Measurements from ENCODE around the gene ZNF669.

ZNF669 gene

DNA sequence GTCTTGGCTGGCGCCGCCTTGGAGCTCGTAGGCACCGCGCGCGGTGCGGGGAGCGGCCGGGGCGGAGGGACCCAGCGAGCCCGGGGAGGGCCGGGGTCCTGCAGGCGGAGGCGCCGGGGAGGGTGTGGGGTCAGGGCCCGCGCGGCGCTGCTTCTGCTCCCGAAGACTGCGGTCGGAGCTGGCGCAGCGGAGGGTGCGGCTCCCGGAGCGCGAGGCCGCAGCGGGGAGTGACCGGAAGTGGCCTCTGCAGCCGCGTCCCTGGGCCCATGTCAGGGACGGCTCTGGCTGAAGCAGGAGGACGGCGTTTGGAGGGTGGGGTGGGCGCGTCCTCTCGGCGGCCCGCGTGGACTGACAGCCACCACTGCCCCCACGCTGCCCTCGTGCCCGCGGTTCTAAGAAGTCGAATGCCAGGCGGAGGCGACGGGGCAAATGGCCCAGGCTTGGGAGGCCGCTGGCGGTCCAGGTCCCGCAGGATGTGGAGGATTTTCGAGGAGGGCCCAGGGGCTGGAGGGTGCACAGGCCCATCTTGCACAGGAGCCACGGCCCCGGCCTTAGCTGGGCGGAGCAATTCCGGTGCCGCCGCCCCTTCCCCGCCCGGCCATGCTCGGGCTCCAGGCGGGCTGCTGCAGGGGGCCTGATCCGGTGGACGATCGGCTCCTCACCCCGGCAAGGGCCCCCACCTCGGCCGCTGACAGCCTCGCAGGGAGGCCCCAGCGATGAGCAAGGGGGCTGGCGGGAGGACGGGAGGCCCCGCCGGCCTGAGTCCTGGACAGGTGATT, 7.7 kb upstream of the ZNF669 start:
- in situ Hi-C loops (cut with MboI; ENCODE audit: low sequenced_read_pairs) = no loop called here

DNA sequence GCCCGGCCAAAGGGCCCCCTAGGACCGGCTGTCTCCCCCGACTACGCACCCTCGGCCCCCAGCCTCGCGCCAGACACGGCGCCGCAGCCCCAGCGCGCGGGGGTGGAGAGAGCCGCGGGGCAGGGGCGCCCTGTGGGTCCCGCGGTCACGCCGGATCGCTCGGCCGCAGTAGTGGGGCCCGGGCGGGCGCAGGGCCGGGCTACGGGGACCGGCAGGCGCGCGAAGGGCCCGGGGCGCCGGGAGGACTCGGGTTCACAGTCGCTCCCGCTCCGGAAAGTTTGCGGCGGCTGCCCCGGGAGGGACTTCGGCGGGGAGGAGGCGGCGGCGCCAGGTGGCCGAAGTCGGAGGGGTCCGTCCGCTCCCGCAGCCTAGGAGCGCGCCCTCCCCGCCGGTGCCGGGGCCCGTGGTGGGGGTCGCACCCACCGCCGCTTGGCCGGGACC, 7.1 kb upstream of the ZNF669 start:
- in situ Hi-C loops (cut with MboI; ENCODE audit: low sequenced_read_pairs) = no loop called here

DNA sequence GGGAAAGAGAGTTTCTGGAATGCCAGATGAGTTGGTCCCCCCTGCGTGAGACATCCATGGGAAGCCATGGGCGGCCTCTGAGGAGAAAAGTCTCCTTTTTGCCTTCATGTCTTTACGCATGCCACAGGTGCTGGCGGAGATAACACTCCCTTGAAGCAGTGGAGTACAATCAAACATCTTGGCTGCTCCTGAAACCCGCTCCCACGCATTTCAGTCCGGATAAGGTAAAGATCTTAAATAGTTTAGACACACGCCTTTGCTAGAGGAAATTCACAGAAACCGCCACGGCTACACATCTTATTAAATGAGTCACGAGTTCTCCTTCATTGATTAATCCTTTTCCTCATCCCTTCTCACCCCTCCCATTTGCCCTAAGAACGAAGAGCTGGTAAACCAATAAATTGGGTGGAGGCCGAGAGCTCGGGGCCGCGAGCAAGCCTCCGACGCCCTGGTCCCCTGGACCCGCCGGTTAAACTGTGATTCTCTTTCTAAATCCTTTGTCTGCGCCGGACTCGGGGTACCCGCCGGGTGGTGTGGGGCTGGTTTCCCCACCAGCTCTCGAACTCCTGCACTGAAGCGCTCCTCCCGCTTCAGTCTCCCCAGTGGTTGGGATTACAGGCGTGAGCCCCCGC, 6.6 kb upstream of the ZNF669 start:
- in situ Hi-C loops (cut with MboI; ENCODE audit: low sequenced_read_pairs) = no loop called here

DNA sequence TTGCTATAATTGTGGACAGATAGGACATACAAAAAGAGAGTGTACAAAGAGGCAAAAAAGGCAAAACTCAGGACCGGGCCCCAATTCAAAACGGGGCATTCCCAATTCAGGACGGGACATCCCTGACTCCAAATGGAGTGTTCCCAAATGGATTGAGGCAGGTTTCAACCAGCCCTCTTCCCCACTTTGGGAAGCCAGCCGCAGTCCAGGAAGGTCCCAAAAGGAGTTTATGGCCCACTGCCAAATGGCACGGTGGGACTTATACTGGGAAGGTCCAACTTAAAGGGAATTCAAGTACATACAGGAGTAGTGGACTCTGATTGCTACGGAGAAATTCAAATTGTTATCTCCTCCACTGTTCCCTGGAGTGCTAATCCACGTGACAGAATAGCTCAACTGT, 3.5 kb upstream of the ZNF669 start:
- in situ Hi-C loops (cut with MboI; ENCODE audit: low sequenced_read_pairs) = no loop called here

DNA sequence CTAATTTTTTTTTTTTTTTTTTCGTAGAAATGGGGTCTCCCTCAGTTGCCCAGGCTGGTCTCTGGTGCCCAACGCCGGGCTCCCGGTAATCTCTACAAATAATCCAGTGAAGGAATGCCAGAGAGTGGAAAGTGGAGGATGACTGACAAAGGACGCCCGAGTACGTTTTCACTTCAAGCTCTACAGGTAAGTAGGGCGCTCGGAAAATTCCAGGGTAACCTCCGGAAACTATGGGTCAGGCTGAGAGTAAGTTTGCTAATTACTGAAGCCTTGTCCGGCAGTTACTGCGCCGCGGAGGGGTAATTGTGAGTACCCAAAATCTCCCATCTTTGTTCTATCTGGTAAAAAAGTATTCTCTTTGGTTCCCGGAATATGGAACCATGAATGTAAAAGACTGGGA, 1.8 kb upstream of the ZNF669 start:
- in situ Hi-C loops (cut with MboI; ENCODE audit: low sequenced_read_pairs) = no loop called here

DNA sequence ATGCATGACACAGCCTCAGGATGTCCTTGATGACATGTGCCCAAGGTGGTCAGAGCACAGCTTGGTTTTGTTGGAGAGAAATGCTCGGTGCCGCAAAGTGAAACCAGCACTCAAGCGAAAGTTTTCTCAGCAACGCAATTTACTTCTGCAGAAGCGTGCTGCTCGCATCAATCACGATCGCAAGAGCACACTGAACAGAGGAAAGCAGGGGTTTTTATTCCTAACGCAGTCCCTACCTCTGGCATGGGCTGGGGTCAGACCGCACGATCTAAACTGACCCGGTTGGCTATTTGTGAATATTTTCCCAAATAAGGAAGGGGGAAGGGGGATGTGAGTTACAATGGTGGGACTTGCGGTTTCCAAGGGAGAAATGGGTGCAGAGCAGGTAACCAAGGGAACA, 809 bp upstream of the ZNF669 start:
- in situ Hi-C loops (cut with MboI; ENCODE audit: low sequenced_read_pairs) = no loop called here

DNA sequence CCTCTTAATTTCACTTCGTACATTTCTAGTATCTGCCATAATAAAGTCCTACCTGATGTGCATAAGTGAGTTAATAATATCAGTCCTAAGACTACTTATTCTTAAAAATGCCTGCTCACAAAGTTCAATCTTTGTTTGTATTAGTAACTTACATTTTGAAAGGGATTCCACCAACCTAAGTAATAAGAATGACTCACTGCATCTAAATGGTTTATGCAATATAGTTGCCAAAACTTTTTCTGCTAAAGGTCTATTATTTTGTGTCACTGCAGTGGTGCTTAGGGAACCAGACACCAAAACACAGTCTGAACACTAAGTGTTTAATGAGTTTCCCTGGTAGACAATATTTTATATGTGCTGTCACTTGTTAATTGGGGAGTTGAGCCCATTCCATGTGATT, 1.8 kb downstream of the ZNF669 start:
- in situ Hi-C loops (cut with MboI; ENCODE audit: low sequenced_read_pairs) = no loop called here

DNA sequence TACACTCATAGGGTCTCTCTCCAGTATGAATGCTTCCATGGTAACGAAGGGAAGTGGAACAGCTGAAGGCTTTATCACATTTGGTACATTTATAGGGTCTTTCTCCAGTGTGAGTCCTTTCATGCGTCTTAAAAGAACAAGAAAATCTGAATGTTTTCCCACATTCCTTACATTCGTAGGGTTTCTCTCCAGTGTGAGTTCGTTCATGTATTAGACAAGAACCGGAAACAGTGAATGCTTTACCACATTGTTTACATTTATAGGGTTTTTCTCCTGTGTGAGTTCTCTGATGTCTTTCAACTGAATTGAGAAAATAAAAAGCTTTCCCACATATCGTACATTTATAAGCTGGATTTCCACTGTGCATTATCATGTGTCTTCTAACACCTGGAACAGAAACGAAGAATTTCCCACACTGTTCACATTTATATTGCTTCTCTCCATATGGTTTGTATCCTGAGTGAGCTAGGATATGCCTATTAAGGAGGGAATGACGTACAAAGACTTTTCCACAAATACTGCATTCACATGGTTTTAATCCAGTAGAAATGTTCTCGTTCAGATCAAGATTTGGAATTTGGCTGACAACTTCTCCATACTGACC, 3.4 kb downstream of the ZNF669 start:
- in situ Hi-C loops (cut with MboI; ENCODE audit: low sequenced_read_pairs) = no loop called here

DNA sequence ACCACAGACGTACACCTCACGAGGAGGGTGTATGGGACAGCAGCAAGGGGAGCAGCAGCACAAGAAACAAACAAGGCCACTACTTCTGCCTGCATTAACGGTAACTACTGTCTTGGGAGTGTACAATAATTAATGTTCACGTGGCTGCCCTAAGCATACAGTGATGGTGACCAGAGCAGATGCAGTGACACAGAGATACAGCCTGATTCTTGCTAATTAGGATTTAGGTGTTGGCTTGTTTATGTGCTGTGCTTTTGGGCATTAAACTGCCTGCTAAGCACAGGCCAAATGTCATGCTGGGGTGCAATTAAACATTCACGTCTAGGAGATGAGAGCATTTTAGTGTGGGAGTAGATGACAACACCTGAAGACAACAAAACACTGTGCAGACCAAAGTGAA, 7.2 kb downstream of the ZNF669 start:
- in situ Hi-C loops (cut with MboI; ENCODE audit: low sequenced_read_pairs) = no loop called here

DNA sequence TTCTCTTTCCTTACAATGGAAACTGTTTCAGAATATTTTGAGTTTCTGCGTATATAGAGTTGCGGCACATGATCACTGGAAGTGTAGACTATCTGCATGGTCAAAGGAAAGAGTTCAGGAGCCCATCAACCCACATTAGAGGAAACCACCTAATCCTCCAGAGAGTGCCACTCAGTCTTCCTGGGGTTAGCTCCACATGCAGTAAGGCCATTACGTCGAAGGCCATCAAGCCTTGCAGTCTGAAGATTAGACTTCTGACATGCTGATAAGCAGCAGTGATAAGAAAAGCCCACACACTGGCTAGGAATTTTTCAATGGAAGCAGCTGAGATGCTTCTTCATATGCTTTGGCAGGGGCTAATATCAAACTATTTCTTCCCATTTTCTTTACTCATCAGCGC, 7.6 kb downstream of the ZNF669 start:
- in situ Hi-C loops (cut with MboI; ENCODE audit: low sequenced_read_pairs) = no loop called here

DNA sequence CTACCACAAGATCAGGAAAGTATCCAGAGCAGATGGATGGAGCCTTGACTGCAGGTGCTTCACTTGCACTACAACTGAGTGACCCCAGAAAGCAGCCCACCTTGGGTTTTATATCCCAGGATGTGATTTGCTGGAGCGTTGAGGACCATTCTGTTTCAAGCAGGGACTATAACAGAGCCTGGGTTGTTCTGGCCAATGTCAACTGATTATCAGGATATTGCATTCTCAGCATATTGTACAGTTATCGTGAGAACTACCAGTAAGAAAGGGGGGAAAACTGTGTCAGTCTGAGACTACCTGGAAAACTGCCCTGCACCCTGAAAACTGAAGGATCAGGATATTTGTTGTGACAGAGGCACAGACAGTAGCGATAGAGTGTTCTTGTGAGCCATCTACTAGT, 8.0 kb downstream of the ZNF669 start:
- in situ Hi-C loops (cut with MboI; ENCODE audit: low sequenced_read_pairs) = no loop called here

DNA sequence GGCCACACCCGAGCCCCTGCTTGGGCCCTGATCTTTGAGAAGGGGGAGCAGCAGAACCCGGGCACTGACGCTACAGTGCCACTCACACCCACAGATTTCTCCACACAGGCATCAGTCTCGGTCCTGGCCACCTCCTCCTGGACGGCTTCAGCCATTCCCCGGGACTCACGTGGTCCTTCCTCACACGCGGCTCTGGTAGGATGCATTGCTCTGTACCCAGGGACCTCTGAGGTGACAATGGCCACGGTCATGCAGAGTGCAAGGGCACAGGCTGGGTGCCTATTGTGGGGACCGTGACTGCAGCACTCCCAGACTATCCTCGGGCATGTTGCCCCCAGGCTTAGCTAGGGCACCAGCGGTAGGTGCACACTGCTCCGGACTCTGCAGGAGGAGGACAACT, 13.7 kb downstream of the ZNF669 start:
- in situ Hi-C loops (cut with MboI; ENCODE audit: low sequenced_read_pairs) = no loop called here

DNA sequence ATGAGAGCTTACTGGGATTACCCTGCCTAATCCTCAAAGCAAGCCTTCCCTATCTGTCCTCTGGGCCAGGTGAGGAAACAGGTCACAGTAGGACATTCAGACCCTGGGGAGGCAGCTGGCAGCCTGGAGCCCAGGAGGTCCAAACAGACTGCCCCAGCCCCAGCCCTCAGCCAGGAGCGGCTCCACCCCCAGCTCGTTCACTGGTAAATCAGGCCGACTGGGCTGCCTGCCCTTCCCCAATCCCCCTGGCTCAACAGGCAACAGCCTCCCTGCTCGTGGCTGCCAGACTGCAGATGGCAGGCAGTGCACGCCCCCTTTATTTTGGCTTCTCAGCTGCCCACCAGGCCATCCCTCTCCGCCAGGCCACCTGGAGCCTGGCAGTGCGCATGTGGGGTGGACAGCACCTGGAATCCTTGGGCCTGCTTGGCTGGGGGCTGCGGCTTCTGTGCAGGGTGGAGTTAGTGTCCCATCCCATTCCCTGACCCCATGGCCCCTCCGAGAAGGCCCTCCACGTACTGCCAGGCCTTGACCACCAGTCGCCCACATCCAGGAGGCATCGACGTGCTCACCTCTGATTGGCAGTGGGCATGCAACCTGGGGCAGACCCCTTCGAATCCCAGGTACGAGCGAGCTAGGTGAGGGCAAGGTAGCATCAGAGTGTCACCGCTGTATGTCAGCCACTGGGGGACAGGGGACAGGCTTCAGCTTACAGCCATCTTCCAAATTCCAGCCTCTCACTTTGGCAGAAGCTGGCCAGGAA, 14.4 kb downstream of the ZNF669 start:
- in situ Hi-C loops (cut with MboI; ENCODE audit: low sequenced_read_pairs) = no loop called here

DNA sequence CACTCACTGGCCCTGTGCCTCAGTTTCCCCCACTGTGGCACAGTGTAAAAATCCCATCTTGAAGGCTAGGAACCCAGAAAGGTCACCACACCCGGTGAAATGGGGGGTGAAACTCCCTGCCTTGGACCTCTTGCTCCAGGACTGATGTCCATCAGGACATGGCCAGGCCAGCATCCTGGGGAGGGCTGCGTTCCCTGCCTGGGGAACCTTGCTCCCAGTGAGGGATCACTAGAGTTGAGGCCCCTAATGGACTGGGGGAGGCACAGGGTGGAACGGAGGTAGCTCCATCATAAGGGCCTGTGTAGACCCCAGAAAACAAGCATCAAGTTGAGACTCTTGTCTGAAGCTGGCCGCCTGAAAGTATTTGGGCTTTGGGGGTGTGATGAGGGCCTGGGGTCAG, 15.2 kb downstream of the ZNF669 start:
- in situ Hi-C loops (cut with MboI; ENCODE audit: low sequenced_read_pairs) = no loop called here

DNA sequence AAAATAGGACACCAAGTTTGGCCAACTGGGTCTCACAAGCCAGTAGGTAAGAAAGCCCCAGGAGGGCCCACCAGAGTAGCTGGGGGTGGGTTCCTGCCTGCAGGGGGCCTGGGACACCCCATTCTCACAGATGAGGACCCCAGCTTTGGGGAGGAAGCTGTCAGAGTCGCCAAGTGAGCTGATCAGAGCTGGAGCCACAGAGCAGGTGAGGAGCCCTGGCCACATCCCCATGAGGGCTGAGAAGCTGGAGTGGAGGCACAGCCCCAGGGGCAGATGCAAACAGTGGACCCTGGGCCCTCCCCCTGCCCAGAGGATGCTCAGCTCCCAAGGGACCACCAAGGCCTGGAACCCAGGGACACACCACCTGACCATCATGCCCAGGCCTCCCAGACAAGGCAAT, 16.9 kb downstream of the ZNF669 start:
- in situ Hi-C loops (cut with MboI; ENCODE audit: low sequenced_read_pairs) = no loop called here

DNA sequence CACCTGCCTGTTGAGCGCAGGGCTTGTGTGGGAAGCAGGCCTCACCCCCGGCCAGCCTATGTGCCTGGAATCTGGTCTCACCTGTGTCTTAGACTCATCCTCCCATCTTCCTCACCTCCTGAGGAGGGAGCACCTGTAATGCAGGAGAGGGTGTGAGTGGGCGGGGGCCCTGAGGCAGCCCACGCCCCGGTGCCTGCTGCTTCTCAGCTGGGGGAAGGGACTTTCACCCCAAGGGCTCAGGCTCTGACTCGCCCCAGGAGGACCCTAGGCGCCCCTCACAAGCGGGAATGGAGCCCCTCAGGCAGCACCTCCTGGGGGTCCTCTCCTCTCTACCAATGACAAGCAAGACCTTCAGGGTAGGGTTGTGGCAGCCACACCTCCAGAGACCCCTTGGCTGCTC, 18.8 kb downstream of the ZNF669 start:
- in situ Hi-C loops (cut with MboI; ENCODE audit: low sequenced_read_pairs) = no loop called here

DNA sequence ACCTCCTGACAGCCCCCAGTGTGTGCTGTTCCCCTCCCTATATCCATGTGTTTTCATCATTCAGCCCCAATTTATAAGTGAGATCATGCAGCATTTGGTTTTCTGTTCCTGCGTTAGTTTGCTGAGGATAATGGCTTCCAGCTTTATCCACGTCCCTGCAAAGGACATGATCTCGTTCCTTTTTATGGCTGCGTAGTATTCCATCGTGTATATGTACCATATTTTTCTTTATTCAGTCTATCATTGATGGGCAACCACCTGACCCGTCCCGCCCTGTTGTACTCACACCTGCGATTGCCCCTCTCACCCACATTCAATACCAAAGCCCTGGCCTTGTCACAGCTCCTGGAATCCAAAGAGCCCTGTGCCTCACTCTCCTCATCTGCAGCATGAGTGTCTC, 19.4 kb downstream of the ZNF669 start:
- in situ Hi-C loops (cut with MboI; ENCODE audit: low sequenced_read_pairs) = no loop called here

DNA sequence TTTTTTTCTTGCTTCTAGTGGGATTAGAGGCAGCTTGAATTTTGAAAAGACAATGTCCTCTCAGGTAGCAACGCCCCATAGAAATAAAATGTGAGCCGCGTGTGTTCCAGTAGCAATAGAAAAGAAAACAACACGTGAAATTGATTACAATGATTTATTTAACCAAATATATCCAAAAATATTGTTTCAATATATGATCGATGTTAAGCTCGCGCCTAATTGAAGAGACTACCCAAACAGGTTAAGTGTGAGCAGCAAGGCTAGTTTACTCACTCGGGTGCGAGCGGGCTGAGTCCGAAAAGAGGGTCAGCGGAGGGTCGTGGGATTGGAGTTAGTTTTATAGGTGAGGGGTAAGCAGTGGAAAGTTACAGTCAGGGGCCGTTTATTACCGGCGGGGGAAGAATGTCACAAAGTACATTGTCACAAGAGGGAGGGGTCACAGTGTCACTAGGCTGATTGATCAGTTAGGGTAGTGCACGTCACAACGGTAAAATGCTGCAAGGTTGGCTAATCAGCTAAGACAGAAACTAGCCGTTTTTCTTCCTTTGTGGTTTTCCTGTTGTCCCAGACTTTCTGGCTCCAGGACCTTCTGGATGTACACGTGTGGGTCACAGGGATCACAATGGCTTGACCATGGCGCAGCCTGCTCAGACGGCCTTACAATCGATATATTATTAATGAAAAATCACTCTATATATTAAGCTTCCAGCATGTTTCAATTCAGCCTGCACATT, 24.8 kb downstream of the ZNF669 start:
- in situ Hi-C loops (cut with MboI; ENCODE audit: low sequenced_read_pairs) = no loop called here

DNA sequence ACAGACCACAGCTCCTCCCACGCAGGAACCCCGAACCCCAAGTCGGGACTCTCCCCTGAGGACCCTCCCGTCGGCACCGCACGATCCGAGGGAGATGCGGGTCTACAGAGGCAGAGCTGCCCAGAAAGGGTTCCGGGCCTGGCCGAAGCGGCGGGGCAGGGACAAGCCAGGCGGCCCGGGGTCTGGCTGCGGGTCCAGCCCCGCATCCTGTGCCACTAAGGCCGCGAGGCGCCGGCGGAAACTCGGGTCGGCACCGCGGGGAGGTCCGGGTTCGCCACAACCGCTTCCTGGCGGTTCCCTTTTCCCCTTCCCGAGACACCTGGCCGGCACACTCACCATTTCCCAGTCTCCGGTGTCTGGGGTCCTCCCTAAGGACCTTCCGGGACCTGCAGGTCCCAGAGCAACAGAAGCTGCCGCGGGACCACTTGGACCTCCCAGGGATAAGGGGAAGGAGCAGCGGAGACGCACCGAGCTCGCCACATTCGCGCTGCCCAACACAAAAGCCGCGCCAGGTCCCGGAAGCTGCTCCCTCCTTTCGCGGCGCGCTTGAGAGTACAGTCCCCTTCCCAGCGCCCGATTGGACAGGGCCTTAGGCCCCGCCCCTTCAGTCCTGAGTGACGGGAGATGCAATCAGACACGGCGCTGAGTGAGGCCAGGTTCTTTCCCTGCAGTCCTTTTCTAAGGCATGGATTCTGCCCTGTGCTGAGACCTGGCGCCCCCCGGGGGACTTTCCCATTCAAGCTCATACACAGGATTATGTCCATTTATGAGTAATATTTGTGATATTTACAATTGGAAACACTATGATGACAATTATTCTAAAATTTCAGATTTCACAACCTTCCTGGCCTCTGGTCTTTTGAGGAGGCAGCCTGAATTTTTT, 25.7 kb downstream of the ZNF669 start, which contains the start of gene ZNF670:
TSS of gene ZNF670 (minus strand) at position 554 of the 883 bp plus-strand sequence. CDS start at position 339, 215 bp downstream.
- in situ Hi-C loops (cut with MboI; ENCODE audit: low sequenced_read_pairs) = no loop called here

DNA sequence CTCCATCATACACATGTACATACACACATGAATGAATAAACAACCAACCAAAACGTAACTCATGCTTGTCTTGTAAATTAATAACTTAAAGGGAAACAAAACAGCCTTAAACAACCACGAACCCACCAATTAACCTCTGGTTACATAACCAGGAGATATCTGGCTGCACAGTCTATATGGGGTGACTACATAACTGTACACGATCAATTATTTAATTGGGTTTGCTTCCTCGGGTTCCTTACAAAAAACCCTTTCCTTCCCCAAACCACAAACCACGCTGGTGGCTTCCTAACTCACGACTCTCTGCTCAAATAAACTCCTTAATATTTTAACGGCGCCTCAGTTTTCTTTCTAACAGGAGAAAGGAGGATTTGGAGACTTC, 26.3 kb downstream of the ZNF669 start:
- in situ Hi-C loops (cut with MboI; ENCODE audit: low sequenced_read_pairs) = no loop called here

All from HL-60/S4 treated with retinoic acid at 250 ng/mL for 4 days and 3 days (cell line).